LNCaP clone FGC (cell line): ENCODE results near the gene SERPINA6.

Experiments used
- DNase-seq: peaks from one replicate; pipeline ENCODE4 v3.0.0-alpha.2; 2011; ENCODE audit warnings: low read depth
- H3K4me3 ChIP-seq: 2 replicates; pipeline ENCODE4 v1.5.1; 2011; ENCODE audit warnings: mild to moderate bottlenecking, low read depth, low read length, control low read depth
- TF ChIP-seq, protein P1 (sequence below): IDR thresholded peaks from 2 replicates; pipeline ENCODE4 v1.5.1; 2012; ENCODE audit warnings: mild to moderate bottlenecking; ENCODE audit not compliant: control insufficient read depth, insufficient read depth; ENCODE audit errors: extremely low read depth

Gene SERPINA6

DNA sequence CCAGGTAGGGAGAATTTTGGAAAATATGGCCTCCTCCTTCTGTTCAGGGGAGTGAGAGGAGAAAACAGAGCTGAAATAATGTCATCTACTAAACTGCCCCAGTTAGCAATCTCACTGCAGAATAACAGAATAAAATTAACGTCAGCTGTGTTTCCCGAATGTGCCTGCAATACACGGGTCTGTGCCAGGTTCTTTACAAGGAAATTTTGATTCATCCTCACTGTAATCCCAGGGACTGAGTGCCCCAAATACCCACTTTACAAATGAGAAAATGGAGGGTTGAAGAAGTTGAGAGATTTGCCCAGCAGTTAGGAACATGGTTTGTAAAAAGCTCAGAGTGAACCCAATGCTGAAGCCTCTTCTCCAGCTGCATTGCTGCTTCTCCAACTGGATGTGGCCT, 21.3 kb upstream of the SERPINA6 start:
- TF ChIP-seq, protein P1, sequence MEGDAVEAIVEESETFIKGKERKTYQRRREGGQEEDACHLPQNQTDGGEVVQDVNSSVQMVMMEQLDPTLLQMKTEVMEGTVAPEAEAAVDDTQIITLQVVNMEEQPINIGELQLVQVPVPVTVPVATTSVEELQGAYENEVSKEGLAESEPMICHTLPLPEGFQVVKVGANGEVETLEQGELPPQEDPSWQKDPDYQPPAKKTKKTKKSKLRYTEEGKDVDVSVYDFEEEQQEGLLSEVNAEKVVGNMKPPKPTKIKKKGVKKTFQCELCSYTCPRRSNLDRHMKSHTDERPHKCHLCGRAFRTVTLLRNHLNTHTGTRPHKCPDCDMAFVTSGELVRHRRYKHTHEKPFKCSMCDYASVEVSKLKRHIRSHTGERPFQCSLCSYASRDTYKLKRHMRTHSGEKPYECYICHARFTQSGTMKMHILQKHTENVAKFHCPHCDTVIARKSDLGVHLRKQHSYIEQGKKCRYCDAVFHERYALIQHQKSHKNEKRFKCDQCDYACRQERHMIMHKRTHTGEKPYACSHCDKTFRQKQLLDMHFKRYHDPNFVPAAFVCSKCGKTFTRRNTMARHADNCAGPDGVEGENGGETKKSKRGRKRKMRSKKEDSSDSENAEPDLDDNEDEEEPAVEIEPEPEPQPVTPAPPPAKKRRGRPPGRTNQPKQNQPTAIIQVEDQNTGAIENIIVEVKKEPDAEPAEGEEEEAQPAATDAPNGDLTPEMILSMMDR, result no peak
- no peak for DNase-seq
- H3K4me3 ChIP-seq, result no peak overlapping the region

DNA sequence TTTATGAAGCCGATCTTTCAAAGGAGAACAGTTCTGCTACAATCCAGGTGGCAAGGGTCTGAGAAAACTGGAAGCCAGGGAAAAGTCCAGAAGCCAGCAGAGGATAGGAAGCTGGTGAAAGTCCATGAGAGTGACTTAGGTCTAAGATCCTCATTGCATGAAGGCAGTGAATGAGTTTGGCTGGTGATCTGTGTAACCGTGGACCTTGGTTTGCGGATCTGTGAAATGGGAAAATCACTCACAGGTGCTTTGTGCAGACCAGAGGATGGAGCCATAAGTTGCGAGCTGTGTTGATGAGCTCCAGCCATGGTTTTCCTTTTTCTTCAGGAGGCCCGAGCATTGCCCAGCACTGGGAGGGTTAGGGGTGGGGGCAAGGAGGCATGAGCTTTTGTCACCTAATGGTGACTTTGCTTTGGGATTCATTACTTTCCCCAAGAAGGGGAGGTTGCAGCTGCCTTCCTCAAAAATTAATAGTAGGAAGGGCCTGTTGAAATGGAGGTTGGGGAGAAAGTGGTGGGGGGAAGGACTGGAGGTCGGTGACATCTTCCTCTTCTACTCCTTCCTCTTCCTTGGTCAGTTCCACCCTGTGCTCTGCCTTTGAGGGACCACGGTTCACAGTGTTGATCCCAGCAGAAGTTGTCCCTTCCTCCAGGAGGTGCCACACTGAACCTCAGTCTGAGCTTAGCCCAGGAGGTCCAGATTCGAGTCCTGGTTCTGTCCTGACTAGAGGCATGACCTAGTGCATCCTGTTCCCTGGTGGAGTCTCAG, 20.3 kb upstream of the SERPINA6 start:
- DNase-seq, result no peak
- H3K4me3 ChIP-seq, result no peak overlapping the region
- TF ChIP-seq, protein P1, result no peak

DNA sequence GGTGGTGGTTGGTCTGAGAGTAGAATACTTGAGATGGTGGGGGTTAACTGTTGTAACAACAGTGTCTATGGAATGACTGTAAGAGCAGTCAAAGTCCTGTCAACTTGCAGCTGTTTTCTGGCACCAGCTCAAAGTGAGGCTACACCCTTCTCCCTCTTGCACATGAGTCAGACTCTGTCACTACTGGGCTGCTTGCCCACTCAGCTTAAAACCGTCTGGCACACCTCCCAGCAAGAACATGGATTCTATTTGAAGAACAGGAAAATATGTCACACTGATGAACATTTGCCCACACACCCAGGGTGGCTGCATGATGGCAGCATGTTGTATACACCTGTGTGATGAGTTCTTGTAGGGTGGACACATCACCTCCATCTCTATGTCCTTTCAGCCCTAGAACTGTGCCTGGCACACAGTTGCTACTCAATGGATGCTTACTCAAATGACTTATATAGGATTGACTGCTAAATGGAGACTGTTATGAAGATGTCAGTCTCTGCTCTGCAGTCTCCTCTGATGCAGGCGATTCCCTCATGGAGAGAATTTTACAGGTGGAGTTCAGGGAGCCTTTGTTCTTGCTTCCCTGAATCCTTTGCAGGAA, 19.3 kb upstream of the SERPINA6 start:
- TF ChIP-seq, protein P1, result no peak
- peak; percentile 99 for DNase-seq
- no peak overlapping the region for H3K4me3 ChIP-seq

DNA sequence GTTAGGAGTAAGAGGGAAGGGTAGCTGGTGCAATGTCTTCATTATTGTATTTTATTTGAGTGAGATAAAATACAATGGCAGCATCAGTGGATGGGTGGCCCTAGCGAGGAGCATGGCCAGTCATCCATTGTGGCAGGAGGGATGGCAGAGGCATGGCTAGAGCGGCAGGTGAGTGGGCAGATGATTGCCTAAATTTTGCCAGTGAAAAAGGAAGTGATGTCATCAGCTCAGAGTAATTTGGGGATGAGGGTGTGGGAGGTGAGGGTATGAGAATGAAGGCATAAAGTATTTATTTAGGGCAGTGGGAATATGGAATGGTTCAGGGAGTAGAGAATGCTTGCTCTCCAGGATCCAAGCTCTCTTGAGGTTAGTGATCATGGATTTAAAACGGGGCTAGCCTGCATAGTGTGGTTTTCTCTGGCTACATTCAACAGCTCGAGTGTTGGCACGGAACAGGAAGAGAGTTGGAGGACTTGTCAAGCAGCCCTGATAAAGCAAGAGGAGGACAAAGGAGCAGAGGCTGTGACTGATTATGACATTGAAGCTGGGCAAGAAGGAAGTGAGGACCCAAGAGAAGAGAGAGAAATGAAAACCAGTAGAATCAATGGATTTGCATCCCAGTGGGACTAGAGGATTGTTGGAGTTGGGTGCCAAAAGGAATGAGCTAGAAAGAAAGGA, 18.7 kb upstream of the SERPINA6 start:
- TF ChIP-seq, protein P1, result no peak
- H3K4me3 ChIP-seq, result no peak overlapping the region
- DNase-seq, result no peak

DNA sequence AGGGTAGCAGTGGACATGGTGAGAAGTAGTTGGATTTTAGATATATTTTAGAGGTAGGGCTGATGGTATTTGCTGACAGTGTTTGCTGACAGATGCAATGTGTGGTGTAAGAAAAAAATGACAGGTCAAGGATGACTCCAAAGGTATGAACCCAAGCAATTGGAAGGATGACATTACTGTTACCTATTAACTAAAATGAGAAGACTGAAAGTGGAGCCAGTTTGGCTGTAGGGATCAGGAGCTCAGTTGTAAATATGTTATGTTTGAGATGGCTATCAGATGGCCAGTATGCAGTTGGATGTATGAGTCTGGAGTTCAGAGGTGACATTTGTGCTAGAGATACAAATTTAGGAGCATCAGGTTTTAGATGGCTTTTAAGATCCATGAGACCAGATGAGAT, 17.4 kb upstream of the SERPINA6 start:
- no peak overlapping the region for H3K4me3 ChIP-seq
- no peak for DNase-seq
- TF ChIP-seq, protein P1, result no peak

DNA sequence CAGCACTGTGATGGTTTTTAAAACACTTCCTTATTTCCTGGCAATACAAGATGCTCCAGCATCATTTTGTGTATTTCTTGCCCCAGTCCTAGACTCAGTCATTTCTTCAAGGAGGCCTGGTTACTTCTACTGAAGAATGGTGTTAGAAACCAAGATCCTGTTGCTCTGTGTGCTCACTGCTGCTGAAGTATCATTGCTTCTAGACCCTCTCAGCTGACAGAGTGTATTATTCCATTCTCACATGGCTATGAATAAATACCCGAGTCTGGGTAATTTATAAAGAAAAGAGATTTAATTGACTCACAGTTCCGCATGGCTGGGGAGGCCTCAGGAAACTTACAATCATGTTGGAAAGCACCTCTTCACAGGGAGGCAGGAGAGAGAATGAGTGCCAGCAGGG, 14.9 kb upstream of the SERPINA6 start:
- no peak for DNase-seq
- no peak overlapping the region for H3K4me3 ChIP-seq
- TF ChIP-seq, protein P1, result no peak
